GM18867 (cell line): Measurements from ENCODE around the gene JPH3.

Experiments
- ATAC-seq: cut with Tn5 transposase; IDR thresholded peaks from one replicate; pipeline ENCODE4 v1.9.1; 2021; ENCODE audit warnings: mild to moderate bottlenecking, moderate library complexity; ENCODE audit not compliant: unreplicated experiment

JPH3 gene

DNA sequence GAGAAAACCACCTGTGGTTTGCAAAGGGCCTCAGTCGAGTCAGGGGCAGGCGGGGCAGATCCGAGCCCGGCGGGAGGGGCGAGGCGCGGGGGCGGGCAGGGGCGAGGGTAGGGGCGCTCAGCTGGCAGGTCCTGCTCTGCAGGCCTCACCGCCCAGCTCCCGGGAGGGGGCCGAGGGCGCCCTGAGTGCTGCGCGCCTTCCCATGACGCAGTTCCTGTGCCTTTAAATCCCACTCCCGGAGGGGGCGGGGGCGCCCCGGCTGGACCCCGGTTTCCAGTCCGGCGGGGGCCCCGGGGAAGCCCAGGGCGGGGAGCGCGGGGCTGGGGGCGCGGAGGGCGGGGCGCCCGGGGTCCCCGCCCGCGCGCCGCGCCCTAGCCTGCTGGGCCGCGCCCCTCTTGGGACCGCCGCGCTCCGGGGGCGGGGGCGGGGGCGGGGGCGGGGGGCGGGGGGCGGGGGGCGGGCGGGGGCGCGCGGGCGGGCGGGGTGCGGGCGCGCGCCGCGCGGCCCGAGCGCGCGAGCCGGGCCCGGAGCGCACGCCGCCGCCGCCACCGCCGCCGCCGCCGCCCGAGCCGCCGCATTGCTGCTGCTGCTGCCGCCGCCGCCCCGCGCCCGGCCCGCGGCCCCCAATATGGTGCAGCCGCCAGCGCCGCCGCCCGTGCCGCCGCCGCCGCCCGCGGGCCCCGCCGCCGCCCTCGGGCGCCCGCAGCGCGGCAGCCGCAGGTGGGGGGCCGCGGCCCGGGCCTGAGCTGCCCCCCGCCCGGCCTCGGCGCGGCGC, at the start of gene JPH3:
Gene JPH3, plus strand, starts transcription at position 508 of the 775 bp plus-strand sequence. CDS start 639 bp downstream, outside the sequence.
- ATAC-seq = no peak

DNA sequence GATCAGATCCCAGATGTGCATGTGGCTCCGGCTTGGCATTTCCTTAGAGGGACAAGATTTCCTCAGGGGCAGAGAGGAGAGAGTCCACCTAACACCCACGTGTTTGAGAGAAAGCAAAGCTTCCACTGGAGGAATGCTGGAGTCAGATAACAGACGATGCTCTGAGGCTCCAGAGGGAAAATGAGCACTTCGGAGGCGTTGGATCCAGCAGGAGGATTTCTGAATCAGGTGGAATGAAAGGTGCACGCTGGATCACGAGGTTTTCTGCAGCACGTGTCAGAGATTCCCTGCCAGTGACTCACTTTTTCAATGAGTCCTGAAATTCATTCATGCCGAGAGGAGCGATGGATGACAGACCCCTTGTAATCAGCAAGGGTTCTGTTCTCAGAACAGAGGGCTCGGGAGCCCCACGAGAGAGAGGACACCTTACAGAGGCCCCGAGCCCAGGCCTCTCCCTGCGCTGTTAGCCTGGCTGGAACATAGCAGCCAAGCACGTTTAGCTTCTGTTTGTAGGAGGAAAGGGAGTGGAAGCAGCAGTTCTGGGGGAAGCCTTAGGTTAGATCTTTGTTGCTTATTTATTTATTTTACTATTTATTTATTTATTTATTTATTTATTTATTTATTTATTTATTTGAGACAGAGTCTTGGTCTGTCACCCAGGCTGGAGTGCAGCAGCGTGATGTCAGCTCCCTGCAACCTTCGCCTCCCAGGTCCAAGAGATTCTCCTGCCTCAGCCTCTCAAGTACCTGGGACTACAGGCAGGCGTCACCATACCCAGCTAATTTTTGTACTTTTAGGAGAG, 49.3 kb upstream of the JPH3 start:
- ATAC-seq = no peak

DNA sequence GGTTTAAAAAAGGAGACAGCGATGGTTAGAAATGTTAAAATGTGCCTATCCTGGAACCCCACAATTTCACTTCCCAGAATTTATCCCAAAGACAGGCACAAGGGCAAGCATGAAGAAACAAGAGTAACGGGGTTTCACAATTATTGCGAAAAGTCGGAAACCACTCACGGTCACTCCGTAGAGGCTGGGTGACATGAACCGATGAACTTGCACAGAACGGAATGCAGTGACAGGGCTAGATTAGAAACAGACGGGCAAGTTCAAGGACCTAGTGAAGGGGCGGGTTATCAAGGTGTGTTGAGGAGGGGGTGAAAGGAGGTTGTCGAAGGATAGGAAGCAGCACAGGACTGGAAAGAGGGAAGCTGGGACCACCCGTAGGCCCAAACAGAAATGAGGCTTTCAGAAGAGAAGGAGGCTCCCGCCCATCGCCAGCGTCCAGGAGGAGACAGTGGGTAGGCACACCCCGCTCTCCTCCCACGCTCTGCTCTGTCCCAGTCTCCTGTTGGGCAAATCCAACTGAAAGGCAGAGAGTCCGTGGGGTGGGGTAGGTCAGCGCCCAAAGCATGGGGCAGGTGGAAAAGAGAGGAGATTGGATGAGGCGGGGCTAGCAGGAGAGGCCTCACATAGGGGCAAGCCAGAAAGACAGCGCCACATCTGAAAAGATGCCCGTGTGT, 47.4 kb upstream of the JPH3 start:
- ATAC-seq = no peak

GRCh38 chr16:87555647-87556046, 46.7 kb upstream of the JPH3 start:
- no peak for ATAC-seq

- no peak for ATAC-seq
These were observed 45.3 kb upstream of the JPH3 start for GRCh38 chr16:87556941-87557459.

DNA sequence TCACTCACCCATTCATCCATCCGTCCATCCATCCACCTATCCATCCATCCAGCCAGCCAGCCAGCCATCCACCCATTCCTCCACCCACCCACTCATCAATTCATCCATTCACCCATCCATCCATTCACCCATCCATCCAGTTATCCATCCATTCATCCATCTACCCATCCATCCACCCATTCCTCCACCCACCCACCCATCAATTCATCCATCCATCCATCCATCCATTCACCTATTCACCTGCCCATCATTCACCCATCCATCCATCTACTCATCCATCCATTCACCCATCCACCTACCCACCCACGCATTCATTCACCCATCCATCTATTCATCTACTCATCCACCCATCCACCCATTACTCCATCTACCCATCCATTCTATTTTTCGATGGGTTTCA, 43.6 kb upstream of the JPH3 start:
- ATAC-seq = no peak

DNA sequence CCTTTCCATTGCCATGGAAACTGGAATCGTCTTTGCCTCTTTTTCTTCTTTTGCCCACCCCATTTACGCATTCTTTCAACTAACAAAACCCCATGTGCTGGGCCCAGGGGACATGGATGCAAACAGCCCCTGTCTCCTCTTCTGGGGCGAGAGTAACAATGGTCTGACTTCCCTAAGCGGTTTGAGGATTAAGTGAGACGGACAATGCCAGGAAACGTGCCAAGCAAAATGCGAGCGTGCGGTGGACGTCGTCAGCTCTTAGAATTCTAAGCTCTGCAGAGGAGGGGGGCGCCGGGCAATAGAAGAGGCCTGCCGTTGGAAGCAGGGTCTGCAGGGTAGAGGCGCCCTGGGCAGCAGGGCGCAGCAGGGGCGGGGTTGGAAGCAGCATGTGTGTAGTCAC, 42.4 kb upstream of the JPH3 start:
- ATAC-seq = no peak

DNA sequence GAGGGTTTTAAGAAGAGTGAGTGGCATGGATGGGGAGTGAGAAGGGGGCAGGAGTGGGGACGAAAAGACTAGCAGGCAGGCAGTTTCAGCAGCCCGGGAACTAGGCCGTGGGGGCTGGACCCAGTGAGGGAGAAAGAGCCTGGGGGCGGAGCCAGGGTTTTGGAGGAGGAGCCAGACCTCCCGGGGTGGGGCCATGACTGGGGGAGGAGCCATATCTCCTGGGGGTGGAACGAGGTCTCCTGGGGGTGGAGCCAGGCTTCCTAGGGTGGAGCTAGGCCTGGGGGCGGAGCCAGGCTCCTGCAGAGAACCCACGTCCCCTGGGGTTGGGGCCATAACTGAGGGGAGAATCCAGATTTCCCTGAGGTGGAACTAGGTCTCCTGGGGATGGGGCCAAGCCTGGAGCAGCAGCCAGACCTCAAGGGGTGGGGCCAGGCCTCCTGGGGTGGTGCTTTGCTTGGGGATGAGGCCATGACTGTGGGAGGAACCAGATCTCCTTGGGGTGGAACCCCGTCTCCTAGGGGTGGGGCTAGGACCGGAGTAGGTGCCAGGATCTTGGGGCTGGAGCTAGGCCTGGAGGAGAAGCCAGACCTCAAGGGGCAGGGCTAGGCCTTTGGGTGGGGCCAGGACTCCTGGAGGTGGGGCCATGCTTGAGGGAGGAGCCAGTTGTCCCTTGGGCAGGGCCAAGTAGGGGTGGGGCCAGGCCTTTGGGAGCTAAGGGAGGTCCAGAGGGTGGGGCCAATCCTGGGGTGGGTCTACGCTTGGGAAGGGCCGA, 41.7 kb upstream of the JPH3 start:
- ATAC-seq = no peak

DNA sequence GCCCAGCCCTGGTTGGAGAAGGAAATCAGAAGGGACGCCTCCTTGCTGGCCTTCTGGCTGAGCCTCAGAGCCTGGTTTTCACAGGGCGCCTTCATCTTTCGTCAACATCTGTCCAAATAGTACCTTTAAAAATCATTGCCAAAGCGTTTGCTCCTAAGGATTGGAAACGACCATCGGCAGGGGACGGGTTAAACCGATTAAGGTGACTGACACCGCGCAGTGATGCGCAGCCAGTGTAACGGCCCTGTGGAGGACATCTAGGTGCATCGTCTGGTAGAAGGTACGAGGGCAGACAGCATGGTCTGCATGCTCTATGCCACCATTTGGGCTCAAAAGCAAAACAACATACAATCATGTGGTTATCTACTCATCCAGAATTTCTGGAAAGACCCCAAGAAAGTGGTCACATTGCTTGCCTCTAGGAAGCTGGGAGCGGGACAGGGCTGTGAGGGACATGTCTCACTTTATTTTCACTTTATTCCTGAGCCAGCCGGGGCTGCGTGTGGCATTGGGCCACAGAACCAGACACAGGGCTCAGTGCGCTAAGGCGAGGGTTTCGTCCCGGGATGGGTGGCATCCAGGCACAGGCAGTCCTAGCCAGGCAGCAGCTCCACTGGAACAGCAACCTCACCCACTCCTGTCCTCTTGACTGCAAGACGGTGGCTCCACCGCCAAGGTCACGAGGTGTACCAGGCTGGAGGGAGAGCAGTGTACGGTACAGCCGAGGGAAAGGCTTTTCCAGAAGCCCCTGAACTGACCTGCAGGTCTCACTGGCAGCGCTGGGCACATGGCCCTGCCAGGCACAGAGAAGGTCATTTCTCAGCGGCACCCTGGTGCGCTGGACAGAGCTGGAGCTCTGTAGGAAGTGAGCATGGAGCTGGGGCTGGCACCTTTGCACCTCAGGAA, 40.9 kb upstream of the JPH3 start:
- ATAC-seq = no peak

DNA sequence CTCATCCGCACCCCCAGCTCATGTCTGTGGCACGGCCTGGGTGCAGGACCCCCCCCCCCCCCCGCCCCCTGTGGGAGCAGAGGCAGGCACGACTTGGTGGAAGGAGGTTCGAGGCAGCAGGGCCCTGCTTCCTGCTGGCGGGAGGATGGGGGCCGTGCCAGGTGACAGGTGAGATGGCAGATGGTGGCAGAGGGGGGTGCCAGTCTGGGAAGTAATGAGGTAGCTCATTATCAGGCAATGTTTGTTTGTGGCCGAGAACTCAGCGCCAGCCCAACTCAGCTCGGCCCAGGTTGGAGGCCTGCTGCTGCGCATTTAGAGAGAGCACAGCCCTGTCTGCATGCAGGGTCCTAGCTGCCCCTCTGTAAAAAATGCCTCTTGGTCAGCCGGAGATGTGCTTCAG, 40.1 kb upstream of the JPH3 start:
- ATAC-seq = no peak

- ATAC-seq = no peak
These were observed 39.3 kb upstream of the JPH3 start for GRCh38 chr16:87563022-87563421.

- no peak for ATAC-seq
These were observed 38.4 kb upstream of the JPH3 start for GRCh38 chr16:87563714-87564523.

DNA sequence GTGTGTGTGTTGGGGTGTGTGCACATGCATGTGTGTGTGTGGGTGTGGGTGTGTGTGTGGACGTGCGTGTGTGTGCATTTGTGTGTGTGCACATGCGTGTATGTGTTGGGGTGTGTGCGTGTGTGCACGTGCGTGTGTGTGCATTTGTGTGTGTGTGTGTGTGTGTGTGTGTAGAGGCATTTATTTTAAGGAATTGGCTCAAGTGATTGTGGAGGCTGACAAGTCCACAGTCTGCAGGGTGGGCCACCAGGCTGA, 37.9 kb upstream of the JPH3 start:
- no peak for ATAC-seq

DNA sequence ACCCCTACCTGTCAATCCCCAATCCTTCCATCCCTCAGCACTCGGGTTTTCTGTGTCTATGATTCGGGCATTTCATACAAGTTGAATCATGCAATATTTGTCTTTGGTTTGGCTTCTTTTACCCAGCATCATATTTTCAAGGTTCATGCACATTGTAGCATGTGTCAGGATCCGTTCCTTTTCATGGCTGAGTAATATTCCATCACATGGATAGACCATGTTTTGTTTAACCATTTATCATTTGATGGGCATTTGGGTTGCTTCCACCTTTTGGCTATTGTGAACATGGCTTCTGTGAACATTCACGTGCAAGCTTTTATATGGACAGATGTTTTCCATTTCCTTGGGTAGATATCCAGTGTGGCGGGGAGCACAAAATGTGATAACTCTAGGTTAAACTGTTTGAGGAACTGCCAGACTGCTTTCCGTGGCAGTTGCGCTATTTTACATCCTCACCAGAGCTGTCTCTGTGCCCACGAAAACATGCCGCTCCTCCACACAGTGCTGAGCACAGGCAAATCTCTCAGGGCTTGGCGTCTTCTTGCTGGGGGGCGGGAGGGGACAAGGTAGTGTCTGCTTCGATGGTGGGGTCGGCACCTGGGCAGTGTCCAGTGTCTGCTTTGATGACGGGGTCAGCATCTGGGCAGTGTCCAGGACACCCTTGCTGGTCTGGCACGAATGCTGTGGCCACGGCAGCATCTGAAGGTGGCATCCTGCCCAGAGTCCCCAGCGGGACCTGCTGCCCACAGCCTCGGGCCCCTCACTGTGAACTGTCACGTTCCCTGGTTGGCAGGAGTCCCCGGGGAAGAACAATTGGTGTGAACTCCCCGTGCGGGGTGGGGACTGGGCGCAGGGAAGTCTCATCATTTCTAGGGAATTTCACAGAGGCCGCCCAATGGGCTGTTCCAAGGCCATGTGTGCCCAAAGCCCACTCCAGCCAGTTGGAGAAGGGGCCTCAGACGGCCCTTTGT, 32.4 kb upstream of the JPH3 start:
- ATAC-seq = no peak

- ATAC-seq = no peak
These were observed 31.8 kb upstream of the JPH3 start for GRCh38 chr16:87570572-87570937.

DNA sequence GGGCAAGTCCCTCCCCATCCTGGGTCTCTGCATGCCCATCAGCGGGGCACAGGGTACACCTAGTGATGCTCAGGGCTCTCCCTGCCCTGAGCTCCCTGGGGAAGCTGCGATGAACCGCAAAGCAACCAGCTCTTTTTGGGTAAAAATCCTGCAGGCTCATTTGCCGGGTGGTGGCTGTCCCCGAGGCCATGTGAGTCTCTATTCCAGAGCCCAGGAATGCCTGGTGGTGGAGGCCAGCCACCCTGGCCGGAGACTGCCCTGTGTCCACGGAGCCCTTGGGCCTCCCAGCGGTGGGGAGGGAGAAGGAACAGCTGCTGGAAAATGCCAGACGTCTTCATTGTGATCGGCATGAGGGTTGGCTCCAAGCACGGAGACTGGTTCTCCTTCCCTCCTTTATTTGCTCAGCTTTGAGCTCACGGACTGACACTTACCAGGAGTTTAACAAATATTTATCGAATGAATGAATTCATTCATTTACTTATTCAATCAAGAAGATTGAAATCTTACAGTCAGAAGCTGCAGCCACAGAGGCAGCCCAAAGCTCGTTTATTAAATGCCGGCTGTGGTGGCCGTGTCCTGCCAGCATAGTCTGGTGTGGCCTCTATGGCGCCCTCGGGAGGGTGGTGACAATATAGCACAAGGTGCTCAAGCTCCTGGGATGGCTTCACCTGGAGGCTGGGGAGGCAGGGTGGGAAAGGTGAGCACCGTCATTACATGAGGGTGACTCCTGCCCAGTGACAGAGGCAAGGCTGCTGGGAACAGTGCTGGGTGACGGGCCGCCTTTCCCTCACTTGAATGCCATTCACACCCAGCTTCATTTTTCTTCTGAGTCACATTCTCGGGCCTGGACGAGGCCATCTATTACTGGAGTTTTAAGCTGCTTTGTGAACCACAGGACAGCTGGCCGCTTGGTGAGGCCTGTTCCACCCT, 31.1 kb upstream of the JPH3 start:
- no peak for ATAC-seq

- no peak for ATAC-seq
These were observed 30.5 kb upstream of the JPH3 start for GRCh38 chr16:87571868-87572244.
